Measurements from ENCODE around the gene GPC6.

GPC6 gene

GRCh38 chr13:94112731-94113130 lies 886.1 kb downstream of the GPC6 start:
- DNase-seq (ENCODE audit: low read depth in 2 of 2) = no peak

- DNase-seq (ENCODE audit: low read depth in 2 of 2) = no peak
These were observed 886.6 kb downstream of the GPC6 start for GRCh38 chr13:94113245-94113644.

GRCh38 chr13:94114166-94114565 lies 887.6 kb downstream of the GPC6 start:
- no peak for DNase-seq (ENCODE audit: low read depth in 2 of 2)

- no peak for DNase-seq (ENCODE audit: low read depth in 2 of 2)
These were observed 888.4 kb downstream of the GPC6 start for GRCh38 chr13:94115054-94115453.

GRCh38 chr13:94119360-94119936 lies 892.8 kb downstream of the GPC6 start:
- no peak for DNase-seq (ENCODE audit: low read depth in 2 of 2)

- no peak for DNase-seq (ENCODE audit: low read depth in 2 of 2)
These were observed 894.3 kb downstream of the GPC6 start for GRCh38 chr13:94120878-94121277.

GRCh38 chr13:94121686-94122085 lies 895.1 kb downstream of the GPC6 start:
- no peak for DNase-seq (ENCODE audit: low read depth in 2 of 2)

GRCh38 chr13:94122300-94122915 lies 895.8 kb downstream of the GPC6 start:
- DNase-seq (ENCODE audit: low read depth in 2 of 2) = no peak

- DNase-seq (ENCODE audit: low read depth in 2 of 2) = no peak
These were observed 897.0 kb downstream of the GPC6 start for GRCh38 chr13:94123557-94123956.

- no peak for DNase-seq (ENCODE audit: low read depth in 2 of 2)
These were observed 901.8 kb downstream of the GPC6 start for GRCh38 chr13:94128430-94128829.

GRCh38 chr13:94129490-94129894 lies 902.9 kb downstream of the GPC6 start:
- DNase-seq (ENCODE audit: low read depth in 2 of 2) = no peak

- no peak for DNase-seq (ENCODE audit: low read depth in 2 of 2)
These were observed 912.2 kb downstream of the GPC6 start for GRCh38 chr13:94138831-94139230.

- no peak for DNase-seq (ENCODE audit: low read depth in 2 of 2)
These were observed 912.9 kb downstream of the GPC6 start for GRCh38 chr13:94139393-94139995.

GRCh38 chr13:94140027-94140426 lies 913.4 kb downstream of the GPC6 start:
- no peak for DNase-seq (ENCODE audit: low read depth in 2 of 2)

- no peak for DNase-seq (ENCODE audit: low read depth in 2 of 2)
These were observed 913.9 kb downstream of the GPC6 start for GRCh38 chr13:94140511-94140910.

GRCh38 chr13:94143624-94144350 lies 917.2 kb downstream of the GPC6 start:
- no peak for DNase-seq (ENCODE audit: low read depth in 2 of 2)

GRCh38 chr13:94145966-94146365 lies 919.4 kb downstream of the GPC6 start:
- no peak for DNase-seq (ENCODE audit: low read depth in 2 of 2)

- no peak for DNase-seq (ENCODE audit: low read depth in 2 of 2)
These were observed 927.0 kb downstream of the GPC6 start for GRCh38 chr13:94153586-94153985.

GRCh38 chr13:94154367-94154766 lies 927.8 kb downstream of the GPC6 start:
- no peak for DNase-seq (ENCODE audit: low read depth in 2 of 2)

- DNase-seq (ENCODE audit: low read depth in 2 of 2) = no peak
These were observed 931.2 kb downstream of the GPC6 start for GRCh38 chr13:94157705-94158218.

GRCh38 chr13:94160875-94161274 lies 934.3 kb downstream of the GPC6 start:
- no peak for DNase-seq (ENCODE audit: low read depth in 2 of 2)

- no peak for DNase-seq (ENCODE audit: low read depth in 2 of 2)
These were observed 935.7 kb downstream of the GPC6 start for GRCh38 chr13:94162289-94162688.

GRCh38 chr13:94163535-94163934 lies 936.9 kb downstream of the GPC6 start:
- DNase-seq (ENCODE audit: low read depth in 2 of 2) = no peak
